ENCODE measurements around the gene BEST3. TPM values are rescaled to one million over a fixed set of nuclear protein-coding genes. Genes with fewer than 3 reads are reported as not detected.

BEST3 gene
- total and polyA plus RNA-seq, 2 experiments from 2014 or later = 0.34 to 0.60 TPM

DNA sequence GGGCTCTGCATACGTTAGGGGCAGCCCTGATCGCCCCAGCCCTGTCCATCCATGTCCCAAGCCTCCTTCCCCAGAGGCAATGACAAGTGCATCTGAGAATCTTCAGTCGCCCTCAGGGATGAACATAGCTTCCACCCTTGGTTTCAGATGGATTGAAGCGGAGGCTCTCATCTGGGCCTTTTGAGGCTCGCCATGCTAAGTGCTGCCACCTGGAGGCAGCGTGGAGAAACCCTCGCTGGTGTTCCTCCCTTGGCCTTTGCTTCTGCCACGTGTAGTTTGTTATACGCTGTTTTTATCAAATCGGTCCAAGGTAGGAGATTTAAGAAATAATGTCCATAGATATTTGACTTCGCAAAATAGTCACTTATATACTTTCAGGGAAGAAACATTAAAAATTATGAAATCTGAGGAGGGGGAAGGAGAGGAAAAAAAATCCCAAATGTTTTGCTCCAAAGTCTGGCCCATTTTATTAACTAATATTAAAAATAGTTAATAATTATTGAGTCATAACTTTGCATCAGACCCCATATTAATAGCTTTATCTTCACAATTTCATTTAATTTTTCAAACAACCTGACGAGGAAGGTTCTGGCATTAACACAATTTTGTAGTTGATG lies 59.6 kb downstream of the BEST3 start:
- Histone ChIP-seq H4K20me1 (ENCODE audit: insufficient read depth, poor library complexity, severe bottlenecking) (no peaks in the 10 kb centered on the region), H3K27ac (no peak overlapping the region), H3K79me2 (no peaks in the 10 kb centered on the region), H3K9me3 (ENCODE audit: low read depth) (no peaks in the 10 kb centered on the region), H3K4me2 (no peak overlapping the region), H3K27me3 (no peaks in the 10 kb centered on the region), H2AFZ (no peak overlapping the region), H3K9me2 (replicated peaks; ENCODE audit: insufficient read depth) (no peaks in the 10 kb centered on the region), H3K4me3 (no peak overlapping the region), H3K4me1 (ENCODE audit: insufficient read depth) (no peaks in the 10 kb centered on the region), H3K36me3 (replicated peaks; ENCODE audit: insufficient read depth, low read depth) (no peaks in the 10 kb centered on the region)
- no peak for TF ChIP-seq EZH2 (IDR thresholded peaks at IDR 0.05; ENCODE audit: borderline replicate concordance)
- TF ChIP-seq, protein P1, sequence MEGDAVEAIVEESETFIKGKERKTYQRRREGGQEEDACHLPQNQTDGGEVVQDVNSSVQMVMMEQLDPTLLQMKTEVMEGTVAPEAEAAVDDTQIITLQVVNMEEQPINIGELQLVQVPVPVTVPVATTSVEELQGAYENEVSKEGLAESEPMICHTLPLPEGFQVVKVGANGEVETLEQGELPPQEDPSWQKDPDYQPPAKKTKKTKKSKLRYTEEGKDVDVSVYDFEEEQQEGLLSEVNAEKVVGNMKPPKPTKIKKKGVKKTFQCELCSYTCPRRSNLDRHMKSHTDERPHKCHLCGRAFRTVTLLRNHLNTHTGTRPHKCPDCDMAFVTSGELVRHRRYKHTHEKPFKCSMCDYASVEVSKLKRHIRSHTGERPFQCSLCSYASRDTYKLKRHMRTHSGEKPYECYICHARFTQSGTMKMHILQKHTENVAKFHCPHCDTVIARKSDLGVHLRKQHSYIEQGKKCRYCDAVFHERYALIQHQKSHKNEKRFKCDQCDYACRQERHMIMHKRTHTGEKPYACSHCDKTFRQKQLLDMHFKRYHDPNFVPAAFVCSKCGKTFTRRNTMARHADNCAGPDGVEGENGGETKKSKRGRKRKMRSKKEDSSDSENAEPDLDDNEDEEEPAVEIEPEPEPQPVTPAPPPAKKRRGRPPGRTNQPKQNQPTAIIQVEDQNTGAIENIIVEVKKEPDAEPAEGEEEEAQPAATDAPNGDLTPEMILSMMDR (IDR thresholded peaks at IDR 0.05; ENCODE audit: poor library complexity) = peak; percentile 81
- DNase-seq (ENCODE audit: low spot score) = peak; percentile 85
- 23% methylated on average over 12 of the region's 12 CpGs for WGBS (ENCODE audit: low lambda C conversion rate, missing lambda C conversion rate)

DNA sequence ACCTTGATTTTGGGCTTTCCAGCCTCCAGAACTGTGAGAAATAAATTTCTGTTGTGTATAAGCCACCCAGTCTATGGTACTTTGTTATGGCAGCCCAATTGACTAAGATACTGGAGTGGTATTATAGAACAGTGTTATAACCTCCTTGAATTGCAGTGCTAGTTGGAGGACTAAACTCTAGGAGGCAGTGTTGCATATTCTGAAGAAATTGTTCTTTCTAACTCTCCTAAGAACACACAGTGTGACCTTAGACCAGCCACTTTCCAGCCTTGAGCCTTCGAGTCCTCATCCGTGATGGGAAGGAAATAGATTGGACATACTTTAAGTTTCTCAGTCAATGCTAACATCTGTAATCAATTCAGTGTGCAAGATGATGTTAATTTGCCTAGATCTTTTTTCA lies 66.0 kb downstream of the BEST3 start:
- H3K79me2 ChIP-seq = no peaks in the 10 kb centered on the region
- H2AFZ ChIP-seq = no peak overlapping the region
- WGBS (ENCODE audit: low lambda C conversion rate, missing lambda C conversion rate) = 93% methylated on average over 2 of the region's 2 CpGs
- no peaks in the 10 kb centered on the region for H3K36me3 ChIP-seq (replicated peaks; ENCODE audit: insufficient read depth, low read depth)
- TF ChIP-seq EZH2 (IDR thresholded peaks at IDR 0.05; ENCODE audit: borderline replicate concordance) (no peak), EZH2phosphoT487 (IDR thresholded peaks at IDR 0.05; ENCODE audit: low read depth, severe bottlenecking, unreplicated experiment) (no peak)
- TF ChIP-seq, protein P1 (IDR thresholded peaks at IDR 0.05; ENCODE audit: poor library complexity) = peak; percentile 12
- no peaks in the 10 kb centered on the region for H4K20me1 ChIP-seq (ENCODE audit: insufficient read depth, poor library complexity, severe bottlenecking)
- H3K9me2 ChIP-seq (replicated peaks; ENCODE audit: insufficient read depth) = no peaks in the 10 kb centered on the region
- no peaks in the 10 kb centered on the region for H3K27me3 ChIP-seq
- H3K4me1 ChIP-seq (ENCODE audit: insufficient read depth) = no peaks in the 10 kb centered on the region
- H3K27ac ChIP-seq = no peak overlapping the region
- no peak overlapping the region for H3K4me3 ChIP-seq
- no peaks in the 10 kb centered on the region for H3K9me3 ChIP-seq (ENCODE audit: low read depth)
- no peak for DNase-seq (ENCODE audit: low spot score)
- no peak overlapping the region for H3K4me2 ChIP-seq

GRCh38 chr12:69630191-69630590 lies 68.9 kb downstream of the BEST3 start:
- Histone ChIP-seq H2AFZ (no peak overlapping the region), H3K4me2 (no peak overlapping the region), H3K79me2 (no peaks in the 10 kb centered on the region), H3K27ac (no peak overlapping the region), H3K27me3 (no peaks in the 10 kb centered on the region), H3K36me3 (replicated peaks; ENCODE audit: insufficient read depth, low read depth) (no peaks in the 10 kb centered on the region), H3K9me2 (replicated peaks; ENCODE audit: insufficient read depth) (no peaks in the 10 kb centered on the region), H3K4me3 (no peak overlapping the region), H4K20me1 (ENCODE audit: insufficient read depth, poor library complexity, severe bottlenecking) (no peaks in the 10 kb centered on the region), H3K4me1 (ENCODE audit: insufficient read depth) (no peaks in the 10 kb centered on the region), H3K9me3 (ENCODE audit: low read depth) (no peaks in the 10 kb centered on the region)
- no peak for DNase-seq (ENCODE audit: low spot score)
- 86% methylated on average over 6 of the region's 6 CpGs for WGBS (ENCODE audit: low lambda C conversion rate, missing lambda C conversion rate)
- TF ChIP-seq EZH2phosphoT487 (IDR thresholded peaks at IDR 0.05; ENCODE audit: low read depth, severe bottlenecking, unreplicated experiment) = no peak
- TF ChIP-seq, protein P1 (IDR thresholded peaks at IDR 0.05; ENCODE audit: poor library complexity) = no peak
- no peak for TF ChIP-seq EZH2 (IDR thresholded peaks at IDR 0.05; ENCODE audit: borderline replicate concordance)

Data from hepatocyte (in vitro differentiated cells).